B cell (primary cell): Measurements from ENCODE around the gene MLLT10. TPM values are rescaled to one million over a fixed set of nuclear protein-coding genes. Genes with fewer than 3 reads are reported as not detected.
A peak's percentile ranks its signal among the peaks of the same experiment; 100 is the strongest.

ENCODE experiments used
- ATAC-seq: fragments of 200-7000 bp; cut with Tn5 transposase; one replicate; pipeline ENCODE4 v1.10.0; 2021; ENCODE audit warnings: low read depth, mild to moderate bottlenecking, moderate number of reproducible peaks, moderate library complexity
- CTCF ChIA-PET: fragments of 350-600 bp; sonication (Branson Sonifier 250); formaldehyde crosslinking; loops from one replicate; lab custom pipeline; 2021; ENCODE audit warnings: antibody characterized with exemption, inconsistent platforms; lab: Charles Lee
- POLR2A ChIA-PET: fragments of 350-600 bp; sonication (Branson Sonifier 250); formaldehyde crosslinking; loops from one replicate; lab custom pipeline; 2021; ENCODE audit warnings: antibody characterized with exemption; lab: Charles Lee
- DNase-seq: peaks from one replicate; pipeline ENCODE4 v3.0.0; 2013
- H2AFZ ChIP-seq: 2 replicates; pipeline ENCODE4 v1.6.1; 2012; ENCODE audit warnings: mild to moderate bottlenecking, low read depth, low read length; ENCODE audit not compliant: insufficient read depth, poor library complexity, severe bottlenecking
- H3K27ac ChIP-seq, 2 donors: 1 replicate in 1 of 2; 2 replicates in 1 of 2; pipeline ENCODE4 v1.5.1; 2012 to 2013; ENCODE audit warnings: low read length in 2 of 2, mild to moderate bottlenecking in 2 of 2, moderate library complexity in 1 of 2
- H3K27me3 ChIP-seq, 4 experiments: fragments of 200-600 bp in 1 of 4; sonication (generic) in 1 of 4; replicated peaks in 1 of 4; 1 replicate in 2 of 4; 2 replicates in 2 of 4; pipeline versions ENCODE4 v1.6.1 to v1.7.0; 2013 to 2016; ENCODE audit warnings: low read length in 3 of 4, mild to moderate bottlenecking in 2 of 4, mixed read lengths in 1 of 4, moderate library complexity in 1 of 4; ENCODE audit not compliant: insufficient read depth in 4 of 4, control insufficient read depth in 3 of 4; ENCODE audit errors: control extremely low read depth in 1 of 4
- H3K36me3 ChIP-seq, 2 experiments: replicated peaks in 1 of 2; 1 replicate in 1 of 2; 2 replicates in 1 of 2; pipeline versions ENCODE4 v1.6.1 to v1.7.1; 2013; ENCODE audit warnings: low read length in 1 of 2; ENCODE audit not compliant: insufficient read depth in 2 of 2, control insufficient read depth in 1 of 2; ENCODE audit errors: control extremely low read depth in 1 of 2, extremely low read depth in 1 of 2
- H3K4me1 ChIP-seq, 2 donors: fragments of 200-600 bp in 1 of 2; sonication (generic) in 1 of 2; 1 replicate in 1 of 2; 2 replicates in 1 of 2; pipeline versions ENCODE4 v1.5.1 to v1.6.1; 2013 to 2017; ENCODE audit warnings: low read length in 2 of 2; ENCODE audit not compliant: control insufficient read depth in 2 of 2, insufficient read depth in 2 of 2
- H3K4me2 ChIP-seq: replicated peaks from 2 replicates; pipeline ENCODE3; 2012; ENCODE audit warnings: mild to moderate bottlenecking, low read depth, low read length; ENCODE audit not compliant: poor library complexity, severe bottlenecking
- H3K4me3 ChIP-seq, 5 experiments: fragments of 200-600 bp in 1 of 5; sonication (generic) in 1 of 5; 1 replicate in 3 of 5; 2 replicates in 2 of 5; pipeline versions ENCODE4 v1.5.1 to v1.7.0; 2011 to 2016; ENCODE audit warnings: low read length in 4 of 5, mild to moderate bottlenecking in 4 of 5, low read depth in 2 of 5, control low read depth in 1 of 5, moderate library complexity in 1 of 5; ENCODE audit not compliant: insufficient read depth in 1 of 5; ENCODE audit errors: control extremely low read depth in 1 of 5, extremely low read depth in 1 of 5
- H3K79me2 ChIP-seq: fragments of 200-600 bp; sonication (generic); one replicate; pipeline ENCODE4 v1.6.0; 2016; ENCODE audit warnings: low read length; ENCODE audit not compliant: control insufficient read depth, insufficient read depth
- H3K9ac ChIP-seq: fragments of 200-600 bp; sonication (generic); 2 replicates; pipeline ENCODE4 v1.6.1; 2017; ENCODE audit warnings: mild to moderate bottlenecking, low read length, moderate library complexity
- H3K9me3 ChIP-seq, 3 donors: one replicate each; pipeline versions ENCODE4 v1.6.1 to v1.7.1; 2013; ENCODE audit warnings: low read length in 2 of 3; ENCODE audit not compliant: control insufficient read depth in 2 of 3, insufficient read depth in 1 of 3; ENCODE audit errors: control extremely low read depth in 1 of 3
- H4K20me1 ChIP-seq: 2 replicates; pipeline ENCODE4 v1.6.0; 2012; ENCODE audit warnings: mild to moderate bottlenecking, low read length; ENCODE audit not compliant: insufficient read depth, control insufficient read depth, poor library complexity, severe bottlenecking
- H3K27ac Mint-ChIP-seq: one replicate; pipeline ENCODE4 v1.8.0; 2021; ENCODE audit warnings: mixed read lengths
- H3K27me3 Mint-ChIP-seq: one replicate; pipeline ENCODE4 v1.8.0; 2021; ENCODE audit warnings: mixed read lengths
- H3K4me1 Mint-ChIP-seq: one replicate; pipeline ENCODE4 v1.8.0; 2021; ENCODE audit warnings: mixed read lengths
- H3K4me3 Mint-ChIP-seq: one replicate; pipeline ENCODE4 v1.8.0; 2021; ENCODE audit warnings: mixed read lengths
- H3K9me3 Mint-ChIP-seq: one replicate; pipeline ENCODE4 v1.8.0; 2022; ENCODE audit warnings: mixed read lengths; ENCODE audit not compliant: insufficient read depth
- CTCF ChIP-seq: fragments of 200-600 bp; IDR thresholded peaks from one replicate; pipeline ENCODE4 v1.8.0; 2022; ENCODE audit warnings: antibody characterized with exemption, mild to moderate bottlenecking
- EZH2 ChIP-seq: IDR thresholded peaks from 2 replicates; pipeline ENCODE4 v1.6.1; 2012; ENCODE audit warnings: borderline replicate concordance, low read depth, mild to moderate bottlenecking, moderate library complexity, low read length; ENCODE audit not compliant: insufficient read depth, poor library complexity, severe bottlenecking
- WGBS: methylation state at CpG from one replicate; pipeline ENCODE4 v1.1.5; 2013; ENCODE audit warnings: missing lambda C conversion rate; ENCODE audit not compliant: insufficient coverage; 5-methylcytosine and 5-hydroxymethylcytosine counted together
- intact Hi-C: fragments of 100-400 bp; cut with micrococcal nuclease; formaldehyde crosslinking; loops from one replicate; pipeline ENCODE4 v1.10.0; 2022
- polyA plus RNA-seq: library from polyadenylated mRNA; depleted of rRNA; stranded (reverse); fragments of >200 nt; gene quantifications from 2 replicates; pipeline ENCODE4 v1.2.3, GENCODE V29; 2012
- total RNA-seq, 2 donors: library from RNA; stranded (reverse); fragments of 120-200 nt in 1 of 2; gene quantifications; 1 replicate in 1 of 2; 2 replicates in 1 of 2; pipeline versions ENCODE4 v1.2.3 to v1.2.4, GENCODE V29; 2013 to 2022

Gene MLLT10
- total and polyA plus RNA-seq, 2 donors (not counting 1 experiment from before 2014, with no cell fraction given) = 21.7 to 70.5 TPM

GRCh38 chr10:21516242-21517131, 17.5 kb upstream of the MLLT10 start:
- Histone ChIP-seq H3K27me3 (peaks cover 0 to 86% (median 76%) of the 10 kb centered on the region in 4 experiments), H3K4me3 (peak overlapping the region in 3 of 5 experiments; percentile 39 to 56 (median 53)), H3K4me2 (peak overlapping the region; percentile 89), H3K36me3 (no peaks in the 10 kb centered on the region), H2AFZ (peak overlapping the region; percentile 75), H3K9me3 (peaks cover 0 to 7% (median 0%) of the 10 kb centered on the region in 3 donors), H3K79me2 (no peaks in the 10 kb centered on the region), H3K9ac (peak overlapping the region; percentile 39), H3K27ac (no peak overlapping the region), H4K20me1 (peaks cover 12% of the 10 kb centered on the region), H3K4me1 (peaks cover 37 to 45% of the 10 kb centered on the region in 2 donors)
- H3K27me3 Mint-ChIP-seq = peaks cover 83% of the 10 kb centered on the region
- H3K4me3 Mint-ChIP-seq = peak overlapping the region; percentile 85
- WGBS = under 1% methylated on average over 85 of the region's 86 CpGs
- H3K27ac Mint-ChIP-seq = no peak overlapping the region
- ChIA-PET CTCF (interaction anchor here (1.4 kb wide), 1 partner anchor 20 kb away, joined by 9 read pairs; no protein-coding TSS in a partner anchor), POLR2A (interaction anchor here (1.1 to 1.8 kb wide), 2 partner anchors 11 to 20 kb away, joined by 4 to 7 read pairs; no protein-coding TSS in a partner anchor)
- intact Hi-C loops = loop anchor here (2.0 kb wide), 2 partner anchors 16 to 20 kb away; no protein-coding TSS in a partner anchor
- no peaks in the 10 kb centered on the region for H3K9me3 Mint-ChIP-seq
- DNase-seq (peak; percentile 74), ATAC-seq (peak; percentile 64)
- no peak for TF ChIP-seq CTCF
- peak; percentile 78 for TF ChIP-seq EZH2
- peaks cover 36% of the 10 kb centered on the region for H3K4me1 Mint-ChIP-seq
